ENCODE data around the gene NTN1.

GRCh38 chr17:9254841-9255240 is 233.5 kb downstream of the NTN1 start:
- TF ChIP-seq EZH2 (IDR thresholded peaks at IDR 0.05; ENCODE audit: borderline replicate concordance, low read length) (no peak), CTCF (IDR thresholded peaks at IDR 0.05; ENCODE audit: low read length) (no peak)

All from OCI-LY1 (cell line).